Adipocyte (in vitro differentiated cells): Measurements from ENCODE around the gene ZNF579.
A peak's percentile ranks its signal among the peaks of the same experiment; 100 is the strongest.

Source experiments
- DNase-seq: peaks from one replicate; pipeline ENCODE4 v3.0.0-alpha.2; 2015; ENCODE audit warnings: low read depth
- H3K27me3 ChIP-seq: replicated peaks from 2 replicates; pipeline ENCODE4 v1.7.0; 2013; ENCODE audit warnings: mild to moderate bottlenecking, low read length, moderate library complexity; ENCODE audit not compliant: control insufficient read depth, insufficient read depth
- H3K36me3 ChIP-seq: 2 replicates; pipeline ENCODE4 v1.7.0; 2013; ENCODE audit warnings: low read length, mild to moderate bottlenecking, moderate library complexity; ENCODE audit not compliant: control insufficient read depth, insufficient read depth, severe bottlenecking
- H3K4me1 ChIP-seq: 2 replicates; pipeline ENCODE4 v1.7.0; 2013; ENCODE audit warnings: mild to moderate bottlenecking, low read length, moderate library complexity; ENCODE audit not compliant: control insufficient read depth, insufficient read depth
- H3K4me3 ChIP-seq: 2 replicates; pipeline ENCODE4 v1.7.0; 2013; ENCODE audit warnings: mild to moderate bottlenecking, low read length, moderate library complexity
- H3K9ac ChIP-seq: 2 replicates; pipeline ENCODE4 v1.7.0; 2013; ENCODE audit warnings: mild to moderate bottlenecking, low read length, moderate library complexity
- H3K9me3 ChIP-seq: 2 replicates; pipeline ENCODE4 v1.7.0; 2013; ENCODE audit warnings: mild to moderate bottlenecking, low read length, moderate library complexity; ENCODE audit not compliant: control insufficient read depth

Gene ZNF579, protein sequence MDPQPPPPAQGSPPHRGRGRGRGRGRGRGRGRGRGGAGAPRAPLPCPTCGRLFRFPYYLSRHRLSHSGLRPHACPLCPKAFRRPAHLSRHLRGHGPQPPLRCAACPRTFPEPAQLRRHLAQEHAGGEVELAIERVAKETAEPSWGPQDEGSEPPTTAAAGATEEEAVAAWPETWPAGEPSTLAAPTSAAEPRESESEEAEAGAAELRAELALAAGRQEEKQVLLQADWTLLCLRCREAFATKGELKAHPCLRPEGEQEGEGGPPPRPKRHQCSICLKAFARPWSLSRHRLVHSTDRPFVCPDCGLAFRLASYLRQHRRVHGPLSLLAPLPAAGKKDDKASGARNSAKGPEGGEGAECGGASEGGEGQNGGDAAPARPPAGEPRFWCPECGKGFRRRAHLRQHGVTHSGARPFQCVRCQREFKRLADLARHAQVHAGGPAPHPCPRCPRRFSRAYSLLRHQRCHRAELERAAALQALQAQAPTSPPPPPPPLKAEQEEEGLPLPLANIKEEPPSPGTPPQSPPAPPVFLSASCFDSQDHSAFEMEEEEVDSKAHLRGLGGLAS

DNA sequence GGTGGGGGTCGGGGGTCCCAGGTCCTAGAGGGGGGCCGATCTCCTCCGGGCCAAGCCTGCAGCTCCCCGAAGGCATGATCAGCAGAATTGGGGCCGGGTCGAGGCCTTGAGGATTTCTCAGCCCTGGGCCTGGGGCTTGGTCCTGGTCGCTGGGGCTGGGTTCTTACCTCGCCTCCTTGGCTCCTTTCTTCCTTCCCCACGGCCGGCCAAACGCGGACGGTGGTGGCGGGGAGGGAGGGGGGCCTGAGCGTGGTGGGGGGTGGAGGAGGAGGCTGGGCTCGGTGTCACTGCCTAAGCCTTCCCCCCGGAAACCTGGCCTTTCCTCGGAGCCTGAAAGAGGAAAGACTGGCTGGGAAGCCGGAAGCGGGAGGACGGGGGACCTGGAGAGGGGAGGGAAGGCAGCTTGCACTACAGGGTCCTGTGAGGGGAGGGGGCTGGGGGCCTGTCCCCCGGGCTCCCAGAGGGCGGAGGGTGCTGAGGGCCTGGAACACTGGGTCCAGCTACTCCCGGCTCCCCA, at the start of gene ZNF579:
ZNF579 (minus strand) TSS at position 221 of the 517 bp plus-strand sequence. CDS start 1,209 bp downstream, outside the sequence.
- H3K9me3 ChIP-seq, result no peaks in the 10 kb centered on the region
- H3K27me3 ChIP-seq, result no peaks in the 10 kb centered on the region
- H3K36me3 ChIP-seq, result peaks cover 10% of the 10 kb centered on the region
- peaks cover 31% of the 10 kb centered on the region for H3K4me1 ChIP-seq
- peak within 1 kb of the TSS; percentile 93 for H3K4me3 ChIP-seq
- peak within 1 kb of the TSS; percentile 95 for H3K9ac ChIP-seq
- peak; percentile 95 for DNase-seq

DNA sequence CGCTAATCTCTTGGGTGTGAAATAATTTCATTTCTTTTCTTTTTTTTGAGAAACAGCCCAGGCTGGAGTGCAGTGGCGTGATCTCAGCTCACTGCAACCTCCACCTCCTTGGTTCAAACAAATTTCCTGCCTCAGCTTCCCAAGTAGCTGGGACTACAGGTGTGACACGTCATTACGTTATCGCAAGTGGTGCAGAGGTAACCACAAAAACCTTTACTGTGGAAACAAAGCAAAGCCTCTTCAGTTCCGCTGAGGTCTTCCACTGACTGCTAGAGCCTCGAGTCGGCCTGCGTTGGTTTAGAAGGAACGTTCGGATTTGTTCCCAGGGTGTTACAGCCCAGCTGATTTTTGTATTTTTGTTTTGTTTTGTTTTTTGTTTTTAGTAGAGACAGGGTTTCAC, 45.7 kb upstream of the ZNF579 start:
- peaks cover 6% of the 10 kb centered on the region for H3K4me1 ChIP-seq
- no peak overlapping the region for H3K4me3 ChIP-seq
- no peaks in the 10 kb centered on the region for H3K36me3 ChIP-seq
- H3K27me3 ChIP-seq, result no peaks in the 10 kb centered on the region
- DNase-seq, result no peak
- H3K9ac ChIP-seq, result no peak overlapping the region
- H3K9me3 ChIP-seq, result no peaks in the 10 kb centered on the region

DNA sequence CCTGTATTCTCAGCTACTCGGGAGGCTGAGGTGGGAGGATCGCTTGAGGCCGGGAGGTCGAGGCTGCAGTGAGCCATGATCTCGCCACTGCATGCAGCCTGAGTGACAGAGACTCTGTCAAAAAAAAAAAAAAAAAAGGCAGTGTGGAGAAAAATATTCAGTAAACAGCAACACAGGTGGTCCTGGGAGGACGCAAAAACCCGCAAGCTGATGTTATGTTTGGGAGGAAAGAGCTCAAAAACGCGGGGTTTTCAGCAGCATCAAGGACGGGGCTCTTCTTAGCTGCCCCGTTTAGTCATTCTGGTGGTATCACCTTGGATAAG, 44.3 kb upstream of the ZNF579 start:
- DNase-seq, result no peak
- Histone ChIP-seq H3K36me3 (no peaks in the 10 kb centered on the region), H3K4me1 (peaks cover 16% of the 10 kb centered on the region), H3K4me3 (peak overlapping the region; percentile 77), H3K9me3 (no peaks in the 10 kb centered on the region), H3K9ac (peak overlapping the region; percentile 80), H3K27me3 (no peaks in the 10 kb centered on the region)

DNA sequence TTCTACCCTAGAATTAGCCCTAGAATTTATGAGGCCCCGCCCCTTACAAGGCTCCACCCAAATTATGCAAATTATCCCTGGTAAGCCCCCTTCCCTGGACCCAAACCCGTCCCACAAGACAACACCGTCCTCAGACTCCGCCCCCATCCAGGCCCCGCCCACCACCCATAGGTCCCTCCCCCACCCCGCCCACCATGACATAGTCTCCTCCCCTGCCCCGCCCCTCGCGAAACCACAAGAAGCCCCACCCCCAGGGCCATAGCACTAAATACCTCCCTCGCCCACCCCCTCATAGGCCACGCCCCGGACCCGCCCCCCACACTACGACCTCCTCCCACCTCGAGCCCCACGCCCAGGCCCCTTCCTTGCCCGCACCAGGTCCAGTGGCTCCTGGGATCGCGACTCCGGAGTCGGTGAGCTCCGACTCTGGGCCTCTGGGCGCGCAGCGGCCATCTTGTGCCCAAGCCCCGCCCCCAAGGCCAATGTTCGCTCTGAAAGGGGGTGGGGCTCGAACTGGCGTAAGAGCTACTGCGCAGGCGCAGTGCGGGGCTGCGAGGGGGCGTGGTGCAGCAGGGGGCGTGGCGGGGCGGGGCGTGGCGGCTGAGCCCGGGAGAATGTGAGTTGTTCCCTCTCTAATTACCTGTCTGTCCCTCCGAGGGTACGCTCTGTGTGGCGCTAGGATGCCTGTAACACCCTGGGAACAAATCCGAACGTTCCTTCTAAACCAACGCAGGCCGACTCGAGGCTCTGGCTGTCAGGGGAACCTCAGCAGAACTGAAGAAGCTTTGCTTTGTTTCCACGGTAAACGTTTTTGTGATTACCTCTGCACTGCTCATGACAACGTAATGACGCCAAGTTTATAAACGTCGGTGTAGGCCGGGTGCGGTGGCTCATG, 43.7 kb upstream of the ZNF579 start, which contains the start of gene ZNF784:
ZNF784 (minus strand) TSS at position 458 of the 895 bp plus-strand sequence; CDS start at position 453, 5 bp downstream.
- DNase-seq, result peak; percentile 98
- peak within 1 kb of the TSS; percentile 80 for H3K9ac ChIP-seq

DNA sequence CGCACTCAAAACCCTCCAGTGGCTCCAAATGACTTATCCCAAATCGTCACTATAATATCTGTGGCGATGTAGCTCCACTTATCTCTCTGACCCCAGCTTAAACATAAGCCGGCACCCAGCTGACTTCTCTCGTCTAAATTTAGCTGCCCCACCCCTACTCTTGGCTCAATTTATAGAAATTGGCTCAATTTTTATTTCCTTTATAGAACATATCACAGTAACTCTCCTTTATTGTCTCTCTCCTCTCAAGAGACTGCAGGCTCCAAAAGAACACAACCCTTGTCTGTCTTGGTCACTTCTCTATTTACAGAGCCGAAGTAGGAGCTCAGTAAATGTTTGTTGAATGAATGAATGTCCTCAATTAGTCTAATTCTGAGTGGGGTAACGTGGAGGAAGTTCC, 42.9 kb upstream of the ZNF579 start:
- no peaks in the 10 kb centered on the region for H3K9me3 ChIP-seq
- no peaks in the 10 kb centered on the region for H3K27me3 ChIP-seq
- peak overlapping the region; percentile 72 for H3K4me3 ChIP-seq
- DNase-seq, result no peak
- no peaks in the 10 kb centered on the region for H3K36me3 ChIP-seq
- H3K9ac ChIP-seq, result peak overlapping the region; percentile 12
- peaks cover 29% of the 10 kb centered on the region for H3K4me1 ChIP-seq

More for the DNA sequence above, 43.7 kb upstream of the ZNF579 start, which contains the start of gene ZNF784:
- H3K4me3 ChIP-seq, result peak within 1 kb of the TSS; percentile 77
- no peaks in the 10 kb centered on the region for H3K9me3 ChIP-seq
- H3K4me1 ChIP-seq, result peaks cover 22% of the 10 kb centered on the region
- H3K27me3 ChIP-seq, result no peaks in the 10 kb centered on the region
- no peaks in the 10 kb centered on the region for H3K36me3 ChIP-seq

DNA sequence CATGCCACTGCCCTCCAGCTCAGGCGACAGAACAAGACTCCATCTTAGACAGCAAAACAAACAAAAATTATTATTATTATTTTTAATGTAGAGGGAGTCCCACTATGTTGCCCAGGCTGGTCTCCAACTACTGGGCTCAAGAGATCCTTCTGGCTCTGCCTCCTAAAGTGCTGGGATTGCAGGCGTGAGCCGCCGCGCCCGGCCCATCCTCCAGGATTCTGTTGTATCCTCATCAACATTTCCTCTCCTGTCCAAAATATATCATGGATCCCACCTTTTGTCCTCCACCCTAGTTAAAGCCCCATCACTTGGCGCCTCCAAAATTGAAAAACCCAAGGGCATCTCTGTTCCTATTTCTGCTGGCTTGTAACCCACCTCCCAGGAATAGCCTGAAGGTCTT, 42.5 kb upstream of the ZNF579 start:
- H3K4me3 ChIP-seq, result no peak overlapping the region
- DNase-seq, result no peak

DNA sequence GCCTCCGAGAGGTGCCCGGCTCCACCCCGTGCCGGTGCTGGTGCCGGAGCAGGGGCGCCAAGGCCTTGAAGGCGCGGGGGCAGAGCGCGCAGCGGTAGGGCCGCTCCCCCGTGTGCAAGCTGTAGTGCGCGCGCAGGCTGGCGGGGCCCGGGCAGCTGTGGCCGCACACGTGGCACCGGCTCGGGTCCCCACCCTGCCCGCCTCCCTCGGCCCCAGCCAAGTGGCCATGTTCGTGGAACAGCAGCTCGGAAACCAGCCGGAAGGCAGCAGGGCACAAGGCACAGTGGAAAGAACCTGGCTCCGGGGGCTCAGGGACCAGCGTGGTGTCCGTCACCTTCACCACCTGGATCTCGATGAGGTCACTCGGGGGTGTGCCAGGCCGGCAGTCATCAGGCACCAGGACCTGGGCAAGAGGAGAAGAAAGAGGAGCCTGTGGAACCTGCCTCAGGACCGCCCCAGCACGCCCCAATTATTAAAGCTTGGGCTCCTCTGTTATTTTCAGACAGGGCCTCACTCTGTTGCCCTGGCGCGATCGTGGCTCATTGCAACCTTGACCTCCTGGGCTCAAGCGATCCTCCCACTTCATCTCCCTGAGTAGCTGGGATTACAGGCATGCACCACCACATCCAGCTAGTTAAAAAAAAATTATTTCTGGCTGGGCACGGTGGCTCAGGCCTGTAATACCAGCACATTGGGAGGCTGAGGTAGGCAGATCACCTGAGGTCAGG, 41.8 kb upstream of the ZNF579 start:
- H3K36me3 ChIP-seq, result peaks cover 3% of the 10 kb centered on the region
- no peak overlapping the region for H3K9ac ChIP-seq
- DNase-seq, result no peak
- H3K4me3 ChIP-seq, result no peak overlapping the region
- H3K9me3 ChIP-seq, result no peaks in the 10 kb centered on the region
- H3K27me3 ChIP-seq, result no peaks in the 10 kb centered on the region
- H3K4me1 ChIP-seq, result peaks cover 32% of the 10 kb centered on the region

More for the DNA sequence above, 42.5 kb upstream of the ZNF579 start:
- Histone ChIP-seq H3K9ac (peak overlapping the region; percentile 12), H3K4me1 (peaks cover 32% of the 10 kb centered on the region), H3K9me3 (no peaks in the 10 kb centered on the region), H3K36me3 (no peaks in the 10 kb centered on the region), H3K27me3 (no peaks in the 10 kb centered on the region)

DNA sequence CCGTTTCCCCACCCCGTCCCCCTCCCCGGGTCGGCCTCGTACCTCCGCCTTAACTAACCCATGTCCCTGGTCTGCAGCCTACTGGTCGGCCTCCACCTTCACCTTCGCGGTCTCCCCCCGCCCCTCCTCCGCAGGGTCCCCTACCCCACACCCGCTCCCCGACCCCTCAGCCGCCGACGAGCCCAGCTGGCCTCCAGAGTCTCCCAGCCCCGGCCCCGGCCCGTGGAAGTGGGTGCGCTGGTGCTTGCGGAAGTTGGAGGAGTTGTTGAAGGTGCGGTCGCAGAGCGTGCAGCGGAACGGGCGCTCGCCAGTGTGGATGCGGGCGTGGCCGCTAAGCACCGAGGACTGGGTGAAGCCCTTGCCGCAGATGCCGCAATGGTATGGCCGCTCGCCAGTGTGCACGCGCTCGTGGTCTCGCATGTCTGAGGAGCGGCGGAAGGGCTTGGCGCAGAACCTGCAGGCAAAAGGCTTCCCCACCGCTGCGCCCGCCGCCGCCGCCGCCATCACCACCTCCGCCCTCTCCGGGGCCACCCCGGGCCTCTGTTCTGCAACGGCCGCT, 41.1 kb upstream of the ZNF579 start:
- peaks cover 5% of the 10 kb centered on the region for H3K36me3 ChIP-seq
- no peak for DNase-seq
- H3K9me3 ChIP-seq, result no peaks in the 10 kb centered on the region
- no peak overlapping the region for H3K9ac ChIP-seq
- no peaks in the 10 kb centered on the region for H3K27me3 ChIP-seq
- H3K4me1 ChIP-seq, result peaks cover 32% of the 10 kb centered on the region
- H3K4me3 ChIP-seq, result no peak overlapping the region

DNA sequence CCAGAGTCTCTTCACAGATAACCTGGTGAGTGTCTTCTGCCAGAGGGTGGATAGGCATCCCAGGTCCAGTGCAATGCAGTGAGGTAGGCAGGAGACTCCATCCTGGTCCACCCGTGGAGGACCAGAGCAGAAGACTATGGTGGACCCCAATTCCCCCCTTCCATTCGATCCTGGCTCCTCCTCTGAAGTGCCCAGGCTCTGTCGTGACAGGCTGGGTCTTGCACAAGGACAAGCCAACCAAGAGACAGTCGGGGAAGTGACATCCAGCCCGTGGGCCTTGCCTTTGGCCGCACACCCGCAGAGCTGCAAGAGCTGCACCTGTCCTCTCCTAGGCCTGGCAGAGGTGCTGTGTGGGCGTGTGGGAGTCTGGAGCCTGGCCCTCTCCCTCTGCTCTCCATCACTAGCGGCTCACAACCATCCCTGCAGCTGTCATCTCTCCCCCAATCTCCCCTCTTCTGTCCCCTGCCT, 40.6 kb upstream of the ZNF579 start:
- Histone ChIP-seq H3K36me3 (peaks cover 10% of the 10 kb centered on the region), H3K9me3 (no peaks in the 10 kb centered on the region), H3K9ac (no peak overlapping the region), H3K27me3 (no peaks in the 10 kb centered on the region), H3K4me1 (peaks cover 32% of the 10 kb centered on the region), H3K4me3 (no peak overlapping the region)
- DNase-seq, result no peak

DNA sequence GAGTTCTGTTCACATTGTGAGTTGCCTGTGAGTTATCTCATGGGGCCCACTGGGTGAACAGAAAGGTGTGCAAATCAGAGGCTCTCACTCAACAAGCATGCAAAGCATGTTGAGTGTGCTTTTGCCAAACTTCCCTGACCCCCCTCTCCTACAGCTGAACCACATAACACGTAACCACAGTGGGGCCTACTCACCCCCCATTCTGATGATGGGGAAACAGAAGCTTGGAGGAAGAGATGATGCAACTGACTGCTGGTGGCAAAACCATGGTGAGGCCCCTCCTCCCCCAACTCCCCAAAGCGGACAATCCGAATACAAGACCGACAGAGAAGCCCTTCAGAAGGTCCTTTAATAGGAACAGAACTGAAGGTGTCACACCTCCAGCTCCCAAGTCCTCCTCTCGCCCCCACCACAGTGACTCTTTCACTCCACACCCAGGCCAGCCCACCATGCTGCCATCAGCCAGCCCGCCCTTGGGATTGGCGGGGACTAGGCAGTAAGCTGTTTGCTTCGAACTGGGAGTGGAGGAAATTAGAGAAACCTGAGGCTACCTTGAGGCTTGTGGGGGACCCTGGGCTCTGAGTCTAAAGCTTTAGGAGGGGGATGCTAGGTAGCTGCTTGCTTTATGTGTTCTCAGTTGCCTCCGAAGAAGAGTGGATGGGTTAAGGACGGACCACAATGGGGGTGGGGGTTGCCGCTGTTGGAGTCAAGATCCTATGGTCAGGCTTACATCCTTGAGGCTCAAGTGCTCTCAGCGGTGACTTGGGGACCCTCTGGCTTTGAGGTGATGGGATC, 40.0 kb upstream of the ZNF579 start:
- H3K4me3 ChIP-seq, result no peak overlapping the region
- no peak for DNase-seq
- no peaks in the 10 kb centered on the region for H3K9me3 ChIP-seq
- H3K36me3 ChIP-seq, result peaks cover 14% of the 10 kb centered on the region
- no peak overlapping the region for H3K9ac ChIP-seq
- no peaks in the 10 kb centered on the region for H3K27me3 ChIP-seq
- H3K4me1 ChIP-seq, result peaks cover 32% of the 10 kb centered on the region
